Left ventricle myocardium inferior (tissue), 1 donor: Measurements from ENCODE around the gene TMEM8B. TPM values are rescaled to one million over a fixed set of nuclear protein-coding genes. Genes with fewer than 3 reads are reported as not detected.
A peak's percentile ranks its signal among the peaks of the same experiment; 100 is the strongest.

Experiments used
- DNase-seq: peaks from one replicate; pipeline ENCODE4 v3.0.0-alpha.2; 2020
- H3K27ac ChIP-seq: fragments of 200-600 bp; replicated peaks from 2 replicates; pipeline ENCODE4 v1.8.0; 2021
- H3K27me3 ChIP-seq: fragments of 200-600 bp; 2 replicates; pipeline ENCODE4 v1.8.0; 2021; ENCODE audit warnings: low read depth
- H3K36me3 ChIP-seq: fragments of 200-600 bp; 2 replicates; pipeline ENCODE4 v1.8.0; 2021
- H3K4me1 ChIP-seq: fragments of 200-600 bp; 2 replicates; pipeline ENCODE4 v1.8.0; 2021
- H3K4me3 ChIP-seq: fragments of 200-600 bp; 2 replicates; pipeline ENCODE4 v1.8.0; 2021; ENCODE audit warnings: mild to moderate bottlenecking, moderate library complexity
- H3K9me3 ChIP-seq: fragments of 200-600 bp; replicated peaks from 2 replicates; pipeline ENCODE4 v1.8.0; 2021
- CTCF ChIP-seq: fragments of 200-600 bp; IDR thresholded peaks from 2 replicates; pipeline ENCODE4 v1.8.0; 2021; ENCODE audit warnings: antibody characterized with exemption, mild to moderate bottlenecking, borderline replicate concordance
- intact Hi-C: fragments of 100-400 bp; cut with micrococcal nuclease; formaldehyde crosslinking; loops from one replicate; pipeline ENCODE4 v1.11.0; 2022
- total RNA-seq: library from RNA; stranded (reverse); fragmentation: NEBNext Ultra II Directional; extraction: Animal tissue kit (Norgen Biotek cat#: 25700); gene quantifications from one replicate; pipeline ENCODE4 v1.2.1, GENCODE V29; 2021
- donor health status: DM: no; HTN: yes; CAD: no; lungs with severe emphysema.

Gene TMEM8B
- total RNA-seq, 1 donor from 2014 or later: 17.5 TPM

- H3K27ac ChIP-seq: no peak overlapping the region
- TF ChIP-seq CTCF: no peak
- intact Hi-C loops: no loop called here
Measured at GRCh38 chr9:35820076-35820475, 9.0 kb upstream of the TMEM8B start.

DNA sequence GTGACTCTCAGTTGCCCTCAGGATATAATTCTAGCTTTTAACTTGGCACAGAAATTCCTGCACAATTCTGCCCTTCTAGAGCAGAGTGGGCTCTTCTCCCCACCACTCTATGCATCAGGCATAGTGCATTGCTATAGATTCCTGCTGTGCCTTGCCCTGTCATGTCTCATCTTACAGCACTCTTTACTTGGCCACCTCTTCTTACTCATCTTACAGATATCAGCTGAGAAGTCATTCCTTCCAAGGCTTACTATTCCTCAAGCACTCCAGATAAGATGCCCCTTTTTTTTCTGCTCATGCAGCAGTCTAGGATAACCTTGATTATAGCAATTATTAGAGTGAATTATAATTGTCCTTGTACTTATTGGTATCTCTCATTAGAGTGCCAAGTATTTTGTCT lies 6.1 kb upstream of the TMEM8B start:
- H3K4me3 ChIP-seq: no peak overlapping the region
- intact Hi-C loops: no loop called here
- TF ChIP-seq CTCF: no peak
- peaks cover 8% of the 10 kb centered on the region for H3K4me1 ChIP-seq
- H3K27me3 ChIP-seq: no peaks in the 10 kb centered on the region
- no peaks in the 10 kb centered on the region for H3K9me3 ChIP-seq
- DNase-seq: no peak
- H3K27ac ChIP-seq: no peak overlapping the region
- no peaks in the 10 kb centered on the region for H3K36me3 ChIP-seq

More at GRCh38 chr9:35820076-35820475, 9.0 kb upstream of the TMEM8B start:
- Histone ChIP-seq H3K36me3 (no peaks in the 10 kb centered on the region), H3K4me1 (peaks cover 4% of the 10 kb centered on the region), H3K27me3 (no peaks in the 10 kb centered on the region), H3K9me3 (no peaks in the 10 kb centered on the region), H3K4me3 (no peak overlapping the region)
- no peak for DNase-seq

DNA sequence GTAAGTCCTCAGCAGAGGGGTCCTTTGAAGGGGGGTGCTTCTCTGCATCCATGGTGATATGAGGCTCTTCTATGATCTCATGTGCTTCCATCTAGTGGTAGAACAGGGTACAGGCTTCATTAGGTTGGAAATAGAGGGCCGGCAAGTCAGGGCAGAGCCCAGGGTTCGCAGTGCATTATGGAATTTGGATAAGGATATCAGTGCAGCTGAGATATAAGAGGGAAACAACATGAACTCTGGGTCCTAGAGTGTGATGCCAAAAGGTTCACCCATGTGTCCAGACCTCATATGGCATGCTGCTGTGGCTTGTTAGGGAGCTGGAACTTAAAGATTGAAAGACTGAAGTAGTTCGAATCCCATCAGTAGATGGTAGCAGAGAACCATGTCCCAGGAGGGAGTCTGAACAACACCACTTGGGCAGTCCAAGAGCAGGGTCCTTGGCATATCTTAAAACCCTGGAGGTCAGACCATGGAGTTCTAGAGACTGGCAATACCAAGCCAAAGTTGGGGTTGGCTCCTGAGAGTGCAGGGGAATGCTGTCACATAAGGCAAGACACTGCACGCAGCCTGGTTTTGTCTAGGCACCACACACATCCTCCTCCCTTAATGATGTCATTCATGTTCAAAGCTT lies 2.8 kb upstream of the TMEM8B start:
- H3K27ac ChIP-seq: no peak overlapping the region

GRCh38 chr9:35827486-35827885 lies 1.5 kb upstream of the TMEM8B start:
- intact Hi-C loops: no loop called here
- H3K9me3 ChIP-seq: no peaks in the 10 kb centered on the region
- no peak overlapping the region for H3K27ac ChIP-seq
- H3K27me3 ChIP-seq: no peaks in the 10 kb centered on the region
- no peak overlapping the region for H3K4me3 ChIP-seq
- no peak for TF ChIP-seq CTCF
- H3K4me1 ChIP-seq: peaks cover 43% of the 10 kb centered on the region
- no peak for DNase-seq
- no peaks in the 10 kb centered on the region for H3K36me3 ChIP-seq

More for the DNA sequence above, 2.8 kb upstream of the TMEM8B start:
- peak; percentile 85 for TF ChIP-seq CTCF
- no peaks in the 10 kb centered on the region for H3K9me3 ChIP-seq
- H3K4me3 ChIP-seq: no peak overlapping the region
- no peaks in the 10 kb centered on the region for H3K27me3 ChIP-seq
- DNase-seq: no peak
- no peaks in the 10 kb centered on the region for H3K36me3 ChIP-seq
- peaks cover 32% of the 10 kb centered on the region for H3K4me1 ChIP-seq
- intact Hi-C loops: no loop called here

DNA sequence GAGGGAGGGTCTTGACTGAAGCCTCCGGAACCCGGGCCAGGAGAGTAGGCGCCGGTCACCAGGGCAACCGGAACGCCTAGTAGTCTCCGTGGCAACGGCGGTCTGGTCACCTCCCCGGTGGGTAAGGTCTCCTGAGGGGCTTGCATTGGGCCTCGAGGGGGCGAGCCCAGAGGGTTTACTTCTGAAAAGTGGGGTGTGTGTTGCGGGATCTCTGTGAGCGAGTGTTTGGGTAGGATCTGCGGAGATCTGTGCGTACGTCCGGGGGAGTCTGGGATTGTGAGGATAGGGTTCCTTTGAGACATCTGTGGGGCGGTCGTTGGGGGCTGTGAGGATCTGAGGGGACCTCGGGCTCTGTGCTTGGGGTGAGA lies 328 bp upstream of the TMEM8B start, which contains the start of gene FAM221B:
Gene FAM221B, minus strand, starts transcription at position 17 of the 368 bp plus-strand sequence. CDS start 2,571 bp downstream, outside the sequence.
- H3K27me3 ChIP-seq: no peaks in the 10 kb centered on the region
- intact Hi-C loops: no loop called here
- no peaks in the 10 kb centered on the region for H3K36me3 ChIP-seq
- H3K4me1 ChIP-seq: peaks cover 55% of the 10 kb centered on the region
- DNase-seq: peak; percentile 36
- H3K4me3 ChIP-seq: peak within 1 kb of the TSS; percentile 88
- no peak for TF ChIP-seq CTCF
- peak within 1 kb of the TSS; percentile 97 for H3K27ac ChIP-seq
- no peaks in the 10 kb centered on the region for H3K9me3 ChIP-seq
